Pancreas (tissue), 10 donors: ENCODE results near the gene CYP4A22. TPM values are rescaled to one million over a fixed set of nuclear protein-coding genes. Genes with fewer than 3 reads are reported as not detected.
"Not testable (repeated sequence)": the region's sequence is repeated elsewhere in the genome, so short reads cannot be mapped to it uniquely, and the experiment has no call there.

Experiments
- ATAC-seq, 4 donors: fragments of 200-7000 bp; cut with Tn5 transposase; one replicate each; pipeline versions ENCODE4 v1.8.0 to v1.9.1; 2020; ENCODE audit warnings: mild to moderate bottlenecking in 4 of 4, moderate library complexity in 4 of 4
- DNase-seq, 6 donors: peaks; one replicate each; pipeline ENCODE4 v3.0.0-alpha.2; 2020
- FAIRE-seq: peaks from 2 replicates; lab custom pipeline; 2012; peaks lifted over from hg19 to GRCh38; lab: Jason Lieb, UNC
- H3K27ac ChIP-seq, 4 donors: fragments of 200-600 bp; sonication (generic); 1 replicate in 3 of 4; 2 replicates in 1 of 4; pipeline versions ENCODE4 v1.5.0 to v1.8.0; 2020
- H3K27me3 ChIP-seq, 4 donors: fragments of 200-600 bp; one replicate each; pipeline ENCODE4 v1.8.0; 2021
- H3K36me3 ChIP-seq, 3 donors: fragments of 200-600 bp; sonication (generic) in 1 of 3; one replicate each; pipeline versions ENCODE4 v1.5.0 to v1.8.0; 2020 to 2021
- H3K4me1 ChIP-seq, 3 donors: fragments of 200-600 bp; one replicate each; pipeline ENCODE4 v1.8.0; 2021
- H3K4me3 ChIP-seq, 4 donors: fragments of 200-600 bp; sonication (generic) in 2 of 4; one replicate each; pipeline versions ENCODE4 v1.5.0 to v1.8.0; 2020 to 2021
- H3K9me3 ChIP-seq, 4 donors: fragments of 200-600 bp; one replicate each; pipeline ENCODE4 v1.8.0; 2021
- CTCF ChIP-seq, 4 donors: fragments of 200-600 bp; sonication (generic) in 3 of 4; IDR thresholded peaks; one replicate each; pipeline versions ENCODE4 v1.5.0 to v1.8.0; 2021; ENCODE audit warnings: antibody characterized with exemption in 4 of 4
- WGBS, 2 donors: extraction: QIAGEN DNeasy Blood & Tissue Kit; methylation state at CpG; one replicate each; pipeline ENCODE4 v1.1.7; 2013; 5-methylcytosine and 5-hydroxymethylcytosine counted together
- intact Hi-C, 3 donors: fragments of 100-400 bp; cut with DNase I; formaldehyde crosslinking; loops; one replicate each; pipeline versions ENCODE4 v1.11.1 to v1.14.2; 2022
- polyA plus RNA-seq, 2 donors: library from polyadenylated mRNA; stranded (reverse); fragments of 200-250 nt; gene quantifications; one replicate each; pipeline ENCODE4 v1.2.3, GENCODE V29; 2013
- total RNA-seq, 6 donors: library from RNA; stranded (reverse); fragmentation: NEBNext Ultra II Directional in 4 of 6; extraction: Animal tissue kit (Norgen Biotek cat#: 25700) in 4 of 6; gene quantifications; one replicate each; pipeline versions ENCODE4 v1.2.1 to v1.2.4, GENCODE V29; 2021 to 2023
- donor health status: healthy with polysubstance abuse.
- donor health status: DM: no; HTN: no; CAD: no; lungs with moderate emphysema.
- donor health status: DM: no; HTN: no; CAD: no.
- donor health status: control.
- donor health status: control.
- donor health status: Bipolar disorder and iron deficiency.
- donor health status: DM: yes; HTN: yes; CAD: no.
- donor health status: DM: no; HTN: no; CAD: no.
- donor health status: DM: no; HTN: no; CAD: no.
- donor health status: DM: yes; HTN: yes; CAD: no.

Gene CYP4A22
- total and polyA plus RNA-seq, 8 donors = 0.11 to 0.28 (median 0.19) TPM; not detected in 5

GRCh38 chr1:47137925-47138615, 829 bp downstream of the CYP4A22 start:
- WGBS, 2 donors = 74% methylated on average over 5 of the region's 5 CpGs
- Histone ChIP-seq H3K27ac (no peak overlapping the region), H3K4me1 (no peaks in the 10 kb centered on the region), H3K9me3 (no peaks in the 10 kb centered on the region), H3K4me3 (no peak overlapping the region), H3K36me3 (no peaks in the 10 kb centered on the region), H3K27me3 (no peaks in the 10 kb centered on the region)
- ATAC-seq (no peak), FAIRE-seq (no peak), DNase-seq (no peak)
- intact Hi-C loops = no loop called here
- TF ChIP-seq CTCF (IDR thresholded peaks at IDR 0.05) = no peak

GRCh38 chr1:47140358-47140757, 3.1 kb downstream of the CYP4A22 start:
- DNase-seq, FAIRE-seq, H3K27me3 ChIP-seq, H3K36me3 ChIP-seq, H3K4me1 ChIP-seq, ATAC-seq, intact Hi-C loops, H3K9me3 ChIP-seq, H3K27ac ChIP-seq, H3K4me3 ChIP-seq: not testable (repeated sequence)
- 63 to 68% methylated on average over 3 of the region's 3 CpGs for WGBS, 2 donors

DNA sequence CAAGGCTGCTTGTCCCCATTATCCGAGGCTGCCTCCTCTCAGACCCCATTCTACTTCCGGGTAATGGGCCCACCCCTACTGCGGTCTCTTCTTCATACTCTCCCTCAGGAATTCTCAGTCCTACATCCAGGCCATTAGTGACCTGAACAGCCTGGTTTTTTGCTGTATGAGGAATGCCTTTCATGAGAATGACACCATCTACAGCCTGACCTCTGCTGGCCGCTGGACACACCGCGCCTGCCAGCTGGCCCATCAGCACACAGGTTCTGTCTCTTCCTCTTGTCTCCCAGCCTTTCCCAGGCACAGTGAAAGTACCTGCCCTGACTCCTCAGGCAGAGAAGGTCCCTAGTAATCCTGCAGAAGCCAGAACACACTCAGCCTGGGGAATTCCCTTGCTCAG, 6.4 kb downstream of the CYP4A22 start:
- H3K4me1 ChIP-seq, intact Hi-C loops, H3K4me3 ChIP-seq, FAIRE-seq, H3K9me3 ChIP-seq, DNase-seq, H3K27ac ChIP-seq, H3K36me3 ChIP-seq, H3K27me3 ChIP-seq: not testable (repeated sequence)
- peak in 2 of 4 donors; percentile 11 to 19 for TF ChIP-seq CTCF (IDR thresholded peaks at IDR 0.05)
- WGBS, 2 donors = 55 to 61% methylated on average over 6 of the region's 6 CpGs
- ATAC-seq = peak in 2 of 4 donors; percentile 54 to 66

DNA sequence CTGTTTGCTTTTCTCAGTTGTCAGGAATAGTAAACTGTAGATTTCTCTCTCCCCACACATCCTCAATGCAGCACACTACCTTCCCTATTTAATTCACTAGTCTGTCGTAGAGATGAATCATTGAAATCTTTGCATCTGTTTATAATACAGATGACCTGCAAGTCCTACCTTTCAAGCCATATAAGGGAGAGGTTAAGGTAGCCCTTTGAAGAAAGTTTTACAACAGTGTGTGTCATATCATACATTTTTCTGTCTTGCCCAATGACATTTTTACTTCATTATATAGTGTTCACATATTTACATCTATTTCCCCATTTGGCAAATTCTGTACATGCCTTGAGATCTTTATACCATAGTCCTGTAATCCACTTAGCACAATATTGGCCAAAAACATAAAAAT, 9.3 kb downstream of the CYP4A22 start:
- H3K27me3 ChIP-seq, H3K36me3 ChIP-seq, H3K9me3 ChIP-seq, intact Hi-C loops, FAIRE-seq, H3K4me1 ChIP-seq, H3K4me3 ChIP-seq, H3K27ac ChIP-seq, ATAC-seq, DNase-seq: not testable (repeated sequence)
- 45 to 55% methylated on average over 1 of the region's 1 CpG for WGBS, 2 donors

DNA sequence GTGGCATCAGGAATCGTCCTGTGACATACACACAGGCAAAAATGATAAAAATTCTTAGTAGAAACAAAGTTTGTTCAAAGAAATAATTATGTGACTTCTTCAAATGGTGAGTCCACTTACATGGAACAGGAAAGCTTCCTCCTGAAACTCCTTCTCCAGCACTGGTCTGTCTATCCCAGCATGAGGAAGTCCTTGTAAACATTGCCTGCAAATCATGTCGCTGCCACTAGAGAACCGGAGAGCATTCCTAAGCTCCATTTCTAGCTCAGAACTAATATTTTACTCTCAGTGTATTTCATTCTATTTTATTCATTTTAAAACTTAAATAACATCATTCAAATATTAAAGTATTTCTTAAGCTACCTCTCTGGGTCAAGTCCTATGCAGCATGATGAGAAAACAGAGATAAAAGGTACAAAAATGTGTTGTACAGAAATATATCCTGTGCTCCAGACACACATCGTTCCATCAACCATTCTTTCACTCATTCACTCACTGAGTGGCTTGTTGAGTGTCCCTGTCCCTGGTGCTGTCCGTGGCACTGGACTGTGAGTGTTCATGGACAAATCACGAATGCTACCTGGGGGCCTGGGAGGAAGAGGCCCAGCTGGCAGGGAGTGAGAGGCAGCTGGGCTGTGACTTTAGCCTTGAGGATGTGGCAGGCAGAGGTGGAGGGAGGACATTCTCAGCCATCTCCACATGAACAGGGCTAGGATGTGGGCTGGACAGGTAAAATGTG, 10.0 kb downstream of the CYP4A22 start:
- WGBS, 2 donors = 38 to 40% methylated on average over 6 of the region's 6 CpGs
- ATAC-seq (no peak), FAIRE-seq (no peak), DNase-seq (no peak)
- intact Hi-C loops = no loop called here
- Histone ChIP-seq H3K27ac (no peak overlapping the region), H3K4me3 (no peak overlapping the region), H3K4me1 (no peaks in the 10 kb centered on the region), H3K36me3 (no peaks in the 10 kb centered on the region), H3K9me3 (no peaks in the 10 kb centered on the region), H3K27me3 (no peaks in the 10 kb centered on the region)
- TF ChIP-seq CTCF (IDR thresholded peaks at IDR 0.05) = no peak

- 44 to 47% methylated on average over 9 of the region's 9 CpGs for WGBS, 2 donors
- ATAC-seq = not testable (repeated sequence)
Observed at GRCh38 chr1:47149162-47149561, 11.9 kb downstream of the CYP4A22 start.

DNA sequence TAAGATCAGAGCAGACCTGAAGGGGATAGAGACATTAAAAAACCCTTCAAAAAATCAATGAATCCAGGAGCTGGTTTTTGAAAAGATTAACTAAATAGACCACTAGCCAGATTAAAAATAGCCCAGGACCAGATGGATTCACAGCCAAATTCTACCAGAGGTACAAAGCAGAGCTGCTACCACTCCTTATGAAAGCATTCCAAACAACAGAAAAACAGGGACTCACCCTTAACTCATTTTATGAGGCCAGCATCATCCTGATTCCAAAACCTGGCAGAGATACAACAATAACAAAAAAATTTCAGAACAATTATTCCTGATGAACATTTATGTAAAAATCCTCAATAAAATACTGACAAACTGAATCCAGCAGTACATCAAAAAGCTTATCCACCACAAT, 19.2 kb downstream of the CYP4A22 start:
- FAIRE-seq, intact Hi-C loops, ATAC-seq: not testable (repeated sequence)

More at GRCh38 chr1:47149162-47149561, 11.9 kb downstream of the CYP4A22 start:
- FAIRE-seq, DNase-seq, H3K4me1 ChIP-seq, H3K9me3 ChIP-seq, H3K27me3 ChIP-seq, H3K36me3 ChIP-seq, H3K27ac ChIP-seq, H3K4me3 ChIP-seq, intact Hi-C loops: not testable (repeated sequence)

DNA sequence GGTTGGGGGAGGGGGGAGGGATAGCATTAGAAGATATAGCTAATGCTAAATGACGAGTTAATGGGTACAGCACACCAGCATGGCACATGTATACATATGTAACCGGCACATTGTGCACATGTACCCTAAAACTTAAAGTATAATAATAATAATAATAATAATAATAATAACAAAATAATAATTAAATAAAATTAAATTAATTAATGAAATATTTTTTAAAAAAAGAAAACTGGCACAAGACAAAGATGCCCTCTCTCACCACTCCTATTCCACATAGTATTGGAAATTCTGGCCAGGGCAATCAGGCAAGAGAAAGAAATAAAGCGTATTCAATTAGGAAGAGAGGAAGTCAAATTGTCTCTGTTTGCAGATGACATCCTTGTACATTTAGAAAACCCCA, 20.7 kb downstream of the CYP4A22 start:
- ATAC-seq, intact Hi-C loops, H3K4me3 ChIP-seq, DNase-seq, H3K9me3 ChIP-seq, H3K27ac ChIP-seq, H3K27me3 ChIP-seq, FAIRE-seq, H3K36me3 ChIP-seq, H3K4me1 ChIP-seq: not testable (repeated sequence)
- WGBS, 2 donors = 75 to 89% methylated on average over 3 of the region's 3 CpGs

More for the DNA sequence above, 19.2 kb downstream of the CYP4A22 start:
- not testable (repeated sequence) for H3K4me1 ChIP-seq, H3K36me3 ChIP-seq, H3K27ac ChIP-seq, H3K9me3 ChIP-seq, DNase-seq, H3K4me3 ChIP-seq, H3K27me3 ChIP-seq
